ENCODE measurements around the gene IKBKG.
"Not testable (repeated sequence)": the region's sequence is repeated elsewhere in the genome, so short reads cannot be mapped to it uniquely, and the experiment has no call there.

The IKBKG gene

GRCh38 chrX:154560326-154560725 is 12.9 kb downstream of the IKBKG start:
- not testable (repeated sequence) for DNase-seq

- not testable (repeated sequence) for DNase-seq
Observed at GRCh38 chrX:154562295-154562694, 14.9 kb downstream of the IKBKG start.

GRCh38 chrX:154570361-154570760 is 22.9 kb downstream of the IKBKG start:
- not testable (repeated sequence) for DNase-seq

GRCh38 chrX:154573061-154573460 is 25.6 kb downstream of the IKBKG start:
- not testable (repeated sequence) for DNase-seq

- DNase-seq = not testable (repeated sequence)
Observed at GRCh38 chrX:154575076-154575475, 27.7 kb downstream of the IKBKG start.

- not testable (repeated sequence) for DNase-seq
Observed at GRCh38 chrX:154582994-154583393, 35.6 kb downstream of the IKBKG start.

- DNase-seq = not testable (repeated sequence)
Observed at GRCh38 chrX:154584585-154585183, 37.3 kb downstream of the IKBKG start, which contains the start of gene CTAG1A. TSS of gene CTAG1A (plus strand) at chrX:154585133. CDS start at chrX:154585207, 74 bp downstream.

- not testable (repeated sequence) for DNase-seq
Observed at GRCh38 chrX:154590415-154590814, 43.0 kb downstream of the IKBKG start.

- DNase-seq = no peak
Observed at GRCh38 chrX:154592505-154592904, 45.1 kb downstream of the IKBKG start.

GRCh38 chrX:154593201-154593600 is 45.8 kb downstream of the IKBKG start:
- no peak for DNase-seq

- DNase-seq = no peak
Observed at GRCh38 chrX:154594491-154594890, 47.1 kb downstream of the IKBKG start.

GRCh38 chrX:154595559-154596249 is 48.3 kb downstream of the IKBKG start:
- DNase-seq = no peak

GRCh38 chrX:154596290-154596929 is 49.0 kb downstream of the IKBKG start:
- no peak for DNase-seq

GRCh38 chrX:154597221-154597620 is 49.8 kb downstream of the IKBKG start:
- no peak for DNase-seq

- DNase-seq = no peak
Observed at GRCh38 chrX:154598656-154599055, 51.2 kb downstream of the IKBKG start.

- DNase-seq = no peak
Observed at GRCh38 chrX:154599531-154599930, 52.1 kb downstream of the IKBKG start.

- no peak for DNase-seq
Observed at GRCh38 chrX:154600759-154601374, 53.4 kb downstream of the IKBKG start.

- DNase-seq = no peak
Observed at GRCh38 chrX:154602226-154602625, 54.8 kb downstream of the IKBKG start.

- no peak for DNase-seq
Observed at GRCh38 chrX:154602766-154603437, 55.5 kb downstream of the IKBKG start.

- no peak for DNase-seq
Observed at GRCh38 chrX:154603438-154604430, 56.3 kb downstream of the IKBKG start.

GRCh38 chrX:154605566-154605965 is 58.1 kb downstream of the IKBKG start:
- DNase-seq = no peak

- no peak for DNase-seq
Observed at GRCh38 chrX:154607370-154607769, 60.0 kb downstream of the IKBKG start.
